ENCODE results near the gene MEIS1.
"Not testable (repeated sequence)": the region's sequence is repeated elsewhere in the genome, so short reads cannot be mapped to it uniquely, and the experiment has no call there.

The MEIS1 gene

DNA sequence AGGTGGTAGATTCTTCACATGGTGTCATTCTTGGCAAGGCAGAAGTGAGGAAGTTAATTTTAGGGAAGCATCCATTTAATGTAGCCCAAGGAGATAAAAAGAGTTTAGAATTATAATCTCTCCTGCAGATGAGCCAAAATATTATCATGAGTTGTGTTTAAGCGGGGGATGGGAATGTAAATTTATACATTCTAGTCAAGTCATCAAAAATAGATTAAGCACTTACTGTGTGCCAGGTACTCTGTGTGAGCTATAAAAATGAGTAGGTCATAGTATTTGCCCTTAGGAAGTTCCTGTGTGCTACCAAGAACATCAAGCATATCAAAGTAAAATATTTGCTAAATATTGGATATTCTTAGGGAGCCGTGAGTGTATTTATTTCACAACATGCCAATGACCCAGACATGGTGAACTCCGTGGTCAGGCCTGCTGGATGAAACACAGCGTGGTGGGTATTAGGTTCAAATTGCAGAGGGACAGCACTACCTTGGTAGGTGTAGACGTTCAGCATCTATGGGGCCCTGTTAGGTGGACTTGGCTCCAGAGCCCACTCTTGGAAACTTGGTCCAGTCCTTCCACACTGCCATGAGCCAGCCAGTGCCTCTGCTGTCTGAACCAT, 37.4 kb downstream of the MEIS1 start:
- DNase-seq, result no peak

DNA sequence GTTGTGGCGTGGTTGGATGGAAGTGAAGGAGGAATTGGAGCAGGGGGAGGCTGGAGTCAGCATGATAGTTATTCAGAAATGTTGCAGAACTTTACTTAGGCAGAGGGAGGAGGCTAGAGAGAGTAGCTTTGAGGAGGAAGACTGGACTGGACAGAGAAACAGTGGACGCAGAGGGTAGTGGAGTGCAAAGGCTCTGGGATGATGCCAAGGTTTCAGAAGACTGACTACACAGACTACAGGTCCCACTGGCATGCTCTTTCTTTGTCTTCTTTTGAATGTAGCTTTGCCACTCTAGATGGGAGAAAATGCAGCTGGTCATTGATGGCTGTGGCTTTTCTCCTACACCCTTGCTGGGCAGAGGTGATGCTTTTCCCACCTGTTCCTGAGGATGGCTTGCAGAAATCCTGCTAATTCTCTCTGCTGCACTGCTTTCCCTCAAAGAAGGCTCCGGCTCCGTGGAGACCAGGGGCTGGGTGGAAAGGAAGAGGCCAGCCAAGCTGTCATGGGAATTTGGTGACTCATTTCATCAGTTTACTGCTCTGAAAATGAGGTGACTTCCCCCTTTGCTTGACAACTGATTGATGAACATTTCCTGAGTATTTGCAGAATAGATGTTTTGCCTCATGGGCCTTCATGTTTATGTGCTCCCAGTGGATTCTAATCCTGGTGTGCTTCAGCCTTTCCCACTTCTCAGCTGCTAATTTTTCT, 42.4 kb downstream of the MEIS1 start:
- no peak for DNase-seq

- DNase-seq, result no peak
Observed at GRCh38 chr2:66478299-66478698, 43.4 kb downstream of the MEIS1 start.

DNA sequence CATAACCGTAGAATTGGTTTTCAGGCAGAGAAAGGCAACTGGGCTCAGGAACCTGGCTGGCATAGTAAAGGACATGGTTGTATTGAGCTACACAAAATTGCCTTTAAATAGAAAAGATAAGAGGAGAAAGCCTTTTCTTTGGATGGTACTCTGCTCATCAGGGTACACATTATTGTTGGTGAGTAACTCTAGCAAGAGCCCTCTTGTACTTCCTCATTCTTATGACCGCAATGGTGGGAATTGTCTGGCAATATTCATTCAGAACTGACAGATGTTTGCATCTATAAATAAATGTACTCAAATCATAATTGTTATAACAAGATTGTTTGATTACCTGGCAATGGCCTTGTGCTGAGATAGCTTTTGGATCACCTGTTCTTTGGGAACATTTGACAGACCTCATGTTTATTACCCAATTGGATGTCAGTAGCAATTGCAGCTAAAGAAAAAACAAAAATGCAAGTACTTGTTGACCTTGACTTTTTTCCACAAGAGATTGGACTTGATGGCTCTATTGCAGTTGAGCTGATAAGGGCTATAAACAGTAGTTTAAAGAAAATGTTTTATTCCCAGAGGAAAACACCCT, 43.9 kb downstream of the MEIS1 start:
- DNase-seq, result no peak

DNA sequence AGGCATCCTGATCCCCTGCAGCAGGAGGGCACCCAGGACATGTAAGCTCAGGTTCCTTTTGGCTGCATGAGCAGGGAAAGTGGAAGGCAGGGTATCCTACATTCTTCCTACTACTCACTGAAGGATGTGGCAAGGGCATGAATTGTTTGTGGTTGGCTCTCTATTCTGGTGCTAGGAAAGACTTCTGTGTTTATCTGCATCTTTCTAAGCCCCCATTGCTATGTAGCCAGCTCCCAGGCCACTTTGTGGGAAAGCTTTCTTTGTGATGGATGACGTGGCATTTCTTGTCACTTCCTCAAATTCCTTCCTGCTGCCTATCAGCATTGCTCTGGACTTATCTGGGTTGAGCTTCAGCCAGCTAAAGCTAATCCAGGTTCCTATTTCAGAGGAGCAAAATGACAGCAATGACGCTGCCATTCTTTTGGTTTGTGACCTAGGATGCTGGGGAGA, 46.2 kb downstream of the MEIS1 start:
- no peak for DNase-seq

DNA sequence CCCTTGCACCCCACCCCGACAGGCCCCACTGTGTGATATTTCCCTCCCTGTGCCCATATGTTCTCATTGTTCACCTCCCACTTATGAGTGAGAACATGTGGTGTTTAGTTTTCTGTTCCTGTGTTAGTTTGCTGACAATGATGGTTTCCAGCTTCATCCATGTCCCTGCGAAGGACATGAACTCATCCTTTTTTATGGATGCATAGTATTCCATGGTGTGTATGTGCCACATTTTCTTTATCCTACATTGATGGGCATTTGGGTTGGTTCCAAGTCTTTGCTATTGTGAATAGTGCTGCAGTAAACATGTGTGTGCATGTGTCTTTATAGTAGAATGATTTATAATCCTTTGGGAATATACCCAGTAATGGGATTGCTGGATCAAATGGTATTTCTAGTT, 50.3 kb downstream of the MEIS1 start:
- DNase-seq, result not testable (repeated sequence)

GRCh38 chr2:66488946-66489345, 54.0 kb downstream of the MEIS1 start:
- no peak for DNase-seq

DNA sequence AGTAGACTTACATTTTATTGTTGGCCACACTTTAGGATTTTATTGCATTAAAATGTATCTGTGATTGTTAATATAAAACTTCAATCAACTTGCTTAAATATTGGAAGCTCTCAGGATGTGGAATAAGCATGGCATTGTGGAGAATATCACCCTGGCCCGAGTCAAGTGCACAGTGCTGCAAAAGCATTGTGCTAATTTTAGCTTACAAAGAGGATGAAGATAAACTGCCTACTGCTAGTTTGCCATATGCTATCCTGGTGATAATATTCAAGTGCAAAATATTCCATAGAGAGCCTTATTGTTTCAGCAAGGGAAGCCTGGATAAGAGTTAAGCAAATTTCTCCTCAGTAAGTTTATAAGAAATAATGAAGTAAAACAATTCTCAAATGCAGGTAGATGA, 54.5 kb downstream of the MEIS1 start:
- DNase-seq, result no peak

DNA sequence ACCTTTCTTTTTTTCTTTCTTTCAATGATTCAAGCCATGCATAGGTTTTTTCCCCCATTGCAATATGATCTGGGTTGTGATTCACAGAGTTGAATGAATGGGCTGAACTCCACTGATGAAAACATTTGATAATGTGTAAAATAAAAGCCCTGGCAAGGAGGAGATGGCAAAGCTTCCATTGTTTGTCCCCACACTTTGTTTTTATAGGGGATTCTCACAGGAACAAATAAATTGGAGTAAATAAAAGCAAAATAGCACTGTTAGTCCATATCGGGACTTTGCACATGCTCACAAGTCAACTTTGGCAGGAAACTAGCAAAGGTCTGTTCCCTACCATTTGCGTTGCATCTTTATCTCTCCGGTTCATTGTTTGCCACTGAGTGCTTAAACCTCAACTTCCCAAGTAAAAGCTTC, 55.7 kb downstream of the MEIS1 start:
- no peak for DNase-seq

DNA sequence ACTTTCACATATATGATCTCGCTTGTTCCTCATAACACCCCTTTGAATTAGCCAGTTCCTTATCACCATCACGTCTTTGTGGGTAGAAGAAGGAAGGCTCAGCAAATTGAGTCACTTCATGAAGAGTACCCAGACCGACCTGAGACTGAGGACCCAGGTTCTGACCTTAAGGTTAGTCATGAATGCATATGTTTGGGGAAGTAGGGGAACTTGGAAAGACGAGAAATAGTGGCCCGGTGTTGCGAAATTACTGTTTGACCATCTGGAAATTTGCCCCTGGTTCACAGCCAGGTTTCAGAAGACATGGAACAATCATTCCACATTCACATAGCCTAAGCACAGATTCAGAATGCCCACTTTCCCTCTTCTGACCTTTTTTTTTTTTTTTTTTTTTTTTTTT, 59.8 kb downstream of the MEIS1 start:
- no peak for DNase-seq

DNA sequence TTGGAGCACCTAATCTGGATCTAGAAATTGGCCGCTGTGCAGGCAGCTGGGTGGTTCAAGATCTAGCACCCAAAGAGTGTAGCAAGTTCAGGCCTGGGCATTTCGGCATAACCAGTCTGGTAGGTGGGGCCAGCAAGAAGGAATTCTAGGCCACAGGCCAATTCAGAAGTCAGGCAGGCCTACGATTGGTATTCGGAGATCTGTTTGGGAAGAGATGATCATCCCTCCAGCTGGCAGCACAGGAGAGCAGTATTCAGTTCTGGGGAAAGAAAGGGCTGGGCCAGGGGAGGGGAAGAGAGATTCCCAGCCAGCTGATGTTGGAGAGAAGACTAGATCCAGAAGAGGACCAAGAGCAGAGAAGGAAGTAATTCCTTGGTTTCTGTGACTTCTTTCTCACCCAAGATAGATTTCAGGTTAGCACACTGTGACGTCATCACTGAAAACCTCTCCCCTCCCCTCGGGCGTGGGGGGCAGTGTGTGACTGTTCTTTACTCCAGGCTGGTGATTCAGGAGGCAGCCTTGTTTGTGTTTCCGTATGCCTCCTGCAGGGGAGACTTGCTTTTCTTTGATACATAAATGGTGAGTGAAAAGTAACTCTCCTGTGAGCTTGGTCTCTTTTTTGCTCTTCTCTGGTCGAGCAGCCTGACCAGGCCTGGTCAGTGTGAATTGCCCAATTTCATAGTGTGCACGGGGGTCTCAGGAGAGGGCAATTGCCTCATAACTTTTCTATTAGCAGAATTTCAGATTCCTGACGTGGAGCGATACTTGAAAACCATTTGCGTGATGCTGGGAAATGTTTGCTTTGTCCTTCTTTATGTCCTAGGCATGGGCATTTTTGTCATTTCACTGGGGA, 61.1 kb downstream of the MEIS1 start:
- no peak for DNase-seq

DNA sequence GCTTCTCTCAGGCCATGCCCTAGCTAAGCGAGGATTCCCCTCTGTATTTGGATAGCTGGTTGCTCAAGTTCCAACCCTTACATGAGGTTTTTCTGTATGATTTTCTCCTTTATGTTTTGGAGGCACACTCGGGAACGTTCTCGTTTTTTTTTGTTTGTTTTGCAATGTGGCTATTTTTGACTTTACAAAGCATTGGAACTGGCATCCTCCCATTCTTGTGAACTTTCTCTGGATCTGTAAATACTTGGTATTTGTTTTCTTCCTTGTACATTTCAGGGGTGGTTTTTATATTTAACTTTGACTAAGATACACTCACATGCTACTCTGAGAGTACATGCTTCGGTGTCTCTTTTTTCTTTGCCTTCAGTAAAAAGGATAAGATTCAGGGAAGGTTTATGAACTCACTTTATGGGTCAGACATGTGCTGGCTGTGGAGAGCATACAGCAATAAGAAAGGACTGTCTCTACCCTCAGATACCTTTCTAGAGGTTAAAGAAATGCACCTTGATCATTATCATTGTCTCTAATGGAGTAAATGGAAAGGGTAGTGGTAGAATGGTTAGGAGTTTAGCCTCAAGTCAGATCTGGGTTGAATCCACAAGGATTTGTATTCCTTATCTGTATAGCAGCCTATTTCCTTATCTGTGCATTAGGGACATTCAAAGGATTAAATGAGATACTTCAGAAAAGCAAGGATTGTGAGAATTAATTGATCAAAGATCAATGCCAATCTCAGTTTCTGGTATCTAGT, 61.9 kb downstream of the MEIS1 start:
- DNase-seq, result no peak

GRCh38 chr2:66497431-66498288, 62.7 kb downstream of the MEIS1 start:
- DNase-seq, result no peak

- no peak for DNase-seq
Observed at GRCh38 chr2:66498289-66498975, 63.5 kb downstream of the MEIS1 start.

DNA sequence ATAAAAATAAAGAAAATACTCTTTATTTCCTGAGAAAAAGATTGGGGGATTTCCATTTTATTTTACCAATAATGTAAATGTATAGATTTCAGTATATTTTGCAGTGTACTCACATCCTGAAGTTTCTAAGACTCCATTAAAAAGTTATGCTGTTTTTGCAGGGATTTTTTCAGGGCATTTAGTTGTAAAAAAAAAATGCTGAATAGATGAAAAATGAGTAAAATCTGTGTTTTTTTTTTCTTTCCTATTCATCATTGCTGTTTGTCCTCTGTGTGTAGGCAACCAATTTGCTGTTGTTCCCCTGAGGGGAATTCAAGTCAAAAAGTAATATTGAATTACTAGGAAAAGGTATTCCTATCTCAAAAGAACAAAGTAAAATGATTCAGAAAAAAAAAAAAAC, 66.3 kb downstream of the MEIS1 start:
- DNase-seq, result no peak

DNA sequence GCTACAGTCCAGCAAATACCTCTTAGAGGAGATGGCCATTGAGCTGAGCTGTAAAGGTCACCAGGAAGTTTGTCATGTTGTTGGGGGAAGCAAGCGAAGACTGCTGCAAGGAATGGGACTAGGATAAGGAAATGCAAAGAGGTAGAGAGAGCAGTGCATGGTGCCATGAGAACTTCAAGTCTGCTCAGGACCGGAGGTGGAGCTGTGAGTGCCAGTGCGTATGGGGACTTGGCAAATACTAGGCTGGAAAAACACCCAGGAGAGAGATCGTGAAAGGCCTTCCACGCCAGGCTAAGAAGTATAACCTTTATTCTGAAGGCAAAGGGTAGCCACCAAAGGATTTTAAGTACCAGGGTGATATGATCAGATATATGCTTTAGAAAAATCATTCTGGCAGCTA, 71.3 kb downstream of the MEIS1 start:
- no peak for DNase-seq

DNA sequence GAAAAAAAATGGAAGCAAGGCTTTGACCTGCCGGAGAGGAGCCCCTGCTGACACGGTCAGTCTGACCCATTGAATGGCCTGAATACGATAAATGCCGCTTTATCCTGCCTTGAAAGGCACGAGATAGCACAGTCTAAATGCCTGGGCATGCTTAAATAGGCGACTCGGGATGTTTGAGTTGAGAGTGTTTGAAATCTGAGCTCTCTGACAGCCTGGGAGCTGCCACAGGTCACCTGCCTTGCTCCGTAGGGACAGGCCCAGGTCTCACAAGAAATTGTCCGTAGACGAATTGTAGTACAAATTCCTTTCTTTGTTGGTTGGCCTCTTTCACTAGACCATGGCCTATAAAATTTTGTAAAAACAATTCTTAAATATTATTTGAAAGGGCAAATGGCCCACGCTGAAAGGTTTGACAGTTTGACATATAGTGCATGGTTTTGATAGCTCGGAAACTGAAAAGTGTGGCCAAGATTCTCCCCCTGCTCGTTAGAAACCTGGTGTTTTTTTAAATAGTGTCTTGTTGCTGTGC, 72.8 kb downstream of the MEIS1 start:
- DNase-seq, result no peak

GRCh38 chr2:66508484-66509071, 73.7 kb downstream of the MEIS1 start:
- no peak for DNase-seq

DNA sequence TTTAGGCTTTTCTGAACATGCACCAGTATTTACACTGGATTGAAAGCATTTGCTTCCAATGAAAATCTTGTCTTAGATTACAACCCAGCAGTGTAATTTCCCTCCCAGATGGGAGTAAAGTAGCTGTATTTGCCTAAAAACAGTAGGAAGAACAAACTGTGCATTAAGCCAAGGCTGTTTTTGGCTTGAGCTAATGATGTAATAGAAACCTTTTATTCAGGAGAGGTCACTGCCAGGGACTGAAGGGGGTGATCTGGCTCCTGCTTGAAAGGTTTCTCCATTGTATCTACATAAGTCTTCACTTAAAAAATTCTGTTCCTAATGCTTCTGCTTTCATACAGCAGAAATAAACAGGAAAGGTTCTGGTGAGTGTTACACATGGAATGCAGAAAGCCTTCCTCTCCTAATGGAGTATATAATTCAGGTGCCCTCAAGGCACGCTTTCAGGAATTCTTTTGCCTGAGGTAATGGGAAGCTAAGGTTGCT, 74.4 kb downstream of the MEIS1 start:
- no peak for DNase-seq

GRCh38 chr2:66512626-66513025, 77.7 kb downstream of the MEIS1 start:
- no peak for DNase-seq

Data from activated CD4-positive, alpha-beta T cell treated with anti-CD3 and anti-CD28 coated beads, Interleukin-2, amount 50 U/mL, for 4 hours (primary cell).